DND-41 (cell line): Measurements from ENCODE around the gene FAM83F.

ENCODE experiments used
- ATAC-seq: fragments of 200-7000 bp; cut with Tn5 transposase; 3 replicates; pipeline ENCODE4 v1.9.1; 2021; ENCODE audit warnings: low read depth; ENCODE audit not compliant: insufficient read depth
- DNase-seq: peaks from one replicate; pipeline ENCODE4 v3.0.0-alpha.2; 2020
- H2AFZ ChIP-seq: 2 replicates; pipeline ENCODE4 v1.6.0; 2012; ENCODE audit warnings: low read depth, low read length
- H3K27ac ChIP-seq: 2 replicates; pipeline ENCODE4 v1.5.1; 2012; ENCODE audit warnings: low read length, inconsistent platforms
- H3K27me3 ChIP-seq: fragments of 200-600 bp; sonication (generic); 2 replicates; pipeline ENCODE4 v1.6.0; 2012; ENCODE audit warnings: low read length, mild to moderate bottlenecking, inconsistent platforms; ENCODE audit not compliant: insufficient read depth, poor library complexity
- H3K36me3 ChIP-seq: 2 replicates; pipeline ENCODE4 v1.5.1; 2012; ENCODE audit warnings: low read length, inconsistent platforms; ENCODE audit not compliant: insufficient read depth
- H3K4me1 ChIP-seq: 2 replicates; pipeline ENCODE4 v1.5.1; 2012; ENCODE audit warnings: mild to moderate bottlenecking, low read length; ENCODE audit not compliant: insufficient read depth
- H3K4me2 ChIP-seq: 2 replicates; pipeline ENCODE4 v1.6.0; 2012; ENCODE audit warnings: mild to moderate bottlenecking, moderate library complexity, low read length, inconsistent platforms; ENCODE audit not compliant: insufficient read depth
- H3K4me3 ChIP-seq, 2 experiments: fragments of 200-600 bp in 1 of 2; shearing (Covaris generic) in 1 of 2; 2 replicates each; pipeline ENCODE4 v1.5.1; 2012 to 2016; ENCODE audit warnings: inconsistent platforms in 2 of 2, low read length in 2 of 2, mild to moderate bottlenecking in 2 of 2, low read depth in 1 of 2, moderate library complexity in 1 of 2
- H3K79me2 ChIP-seq: 2 replicates; pipeline ENCODE4 v1.6.0; 2012; ENCODE audit warnings: low read length, inconsistent platforms; ENCODE audit not compliant: insufficient read depth
- H3K9ac ChIP-seq: 2 replicates; pipeline ENCODE4 v1.6.0; 2012; ENCODE audit warnings: low read depth, mild to moderate bottlenecking, inconsistent platforms, low read length, moderate library complexity
- H3K9me3 ChIP-seq: 2 replicates; pipeline ENCODE4 v1.5.1; 2012; ENCODE audit warnings: low read length, moderate library complexity, mild to moderate bottlenecking, inconsistent platforms; ENCODE audit not compliant: insufficient read depth, severe bottlenecking
- H4K20me1 ChIP-seq: 2 replicates; pipeline ENCODE4 v1.6.0; 2012; ENCODE audit warnings: low read length; ENCODE audit not compliant: insufficient read depth
- CTCF ChIP-seq: IDR thresholded peaks from 2 replicates; pipeline ENCODE4 v1.5.1; 2012; ENCODE audit warnings: borderline replicate concordance, low read length, moderate library complexity, mild to moderate bottlenecking; ENCODE audit not compliant: poor library complexity, severe bottlenecking; ENCODE audit errors: extremely low read depth
- EZH2 ChIP-seq: IDR thresholded peaks from 3 replicates; pipeline ENCODE4 v1.6.1; 2012; ENCODE audit warnings: borderline replicate concordance, low read depth, mild to moderate bottlenecking, moderate library complexity, low read length, inconsistent platforms; ENCODE audit not compliant: severe bottlenecking

Gene FAM83F

DNA sequence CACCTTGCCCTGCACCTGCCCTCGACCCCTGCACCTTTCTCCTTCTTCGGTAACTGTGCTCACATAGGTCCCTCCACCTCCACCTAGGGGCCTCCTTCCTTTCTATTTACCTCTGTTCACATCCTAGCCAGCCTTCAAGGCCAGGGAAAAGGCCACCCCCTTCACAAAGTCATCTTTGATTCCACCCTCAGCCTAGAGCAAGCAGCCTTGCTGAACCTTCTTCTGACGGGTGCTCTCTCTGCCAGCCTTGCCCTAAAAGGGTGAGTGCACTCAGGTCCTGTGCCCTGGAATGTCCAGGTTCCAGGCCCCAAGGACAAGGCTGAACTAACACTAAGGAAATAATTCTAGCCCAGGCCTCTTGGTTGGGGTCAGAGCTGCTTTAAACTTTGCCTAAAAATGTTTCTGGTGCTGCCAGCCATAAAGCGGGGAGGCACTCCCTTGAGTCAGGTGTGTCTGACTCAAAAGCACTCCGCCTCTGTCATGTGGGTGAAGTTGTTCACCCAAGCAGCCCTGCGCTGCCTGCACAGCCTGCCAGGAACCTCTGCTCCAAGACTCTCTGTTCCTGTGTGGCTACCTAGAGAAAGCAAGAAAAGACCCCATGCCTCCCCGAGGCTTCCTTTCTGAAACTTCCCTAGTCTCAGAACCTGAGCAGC, 9.2 kb upstream of the FAM83F start:
- Histone ChIP-seq H4K20me1 (no peaks in the 10 kb centered on the region), H3K27me3 (no peaks in the 10 kb centered on the region), H3K9me3 (no peaks in the 10 kb centered on the region), H3K4me2 (no peak overlapping the region), H3K4me3 (no peak overlapping the region), H3K27ac (no peak overlapping the region), H3K9ac (no peak overlapping the region), H3K79me2 (no peaks in the 10 kb centered on the region), H2AFZ (no peak overlapping the region), H3K4me1 (no peaks in the 10 kb centered on the region), H3K36me3 (no peaks in the 10 kb centered on the region)
- ATAC-seq (no peak), DNase-seq (no peak)
- TF ChIP-seq EZH2 (no peak), CTCF (no peak)

- ATAC-seq (no peak), DNase-seq (no peak)
- H4K20me1 ChIP-seq, result no peaks in the 10 kb centered on the region
- H3K9ac ChIP-seq, result no peak overlapping the region
- no peaks in the 10 kb centered on the region for H3K4me1 ChIP-seq
- no peaks in the 10 kb centered on the region for H3K9me3 ChIP-seq
- no peaks in the 10 kb centered on the region for H3K79me2 ChIP-seq
- H3K27ac ChIP-seq, result no peak overlapping the region
- H3K27me3 ChIP-seq, result no peaks in the 10 kb centered on the region
- H2AFZ ChIP-seq, result no peak overlapping the region
- no peak overlapping the region for H3K4me3 ChIP-seq
- no peak overlapping the region for H3K4me2 ChIP-seq
- TF ChIP-seq CTCF, result no peak
- no peak for TF ChIP-seq EZH2
- H3K36me3 ChIP-seq, result no peaks in the 10 kb centered on the region
These were observed 6.2 kb upstream of the FAM83F start for GRCh38 chr22:39988386-39989114.

DNA sequence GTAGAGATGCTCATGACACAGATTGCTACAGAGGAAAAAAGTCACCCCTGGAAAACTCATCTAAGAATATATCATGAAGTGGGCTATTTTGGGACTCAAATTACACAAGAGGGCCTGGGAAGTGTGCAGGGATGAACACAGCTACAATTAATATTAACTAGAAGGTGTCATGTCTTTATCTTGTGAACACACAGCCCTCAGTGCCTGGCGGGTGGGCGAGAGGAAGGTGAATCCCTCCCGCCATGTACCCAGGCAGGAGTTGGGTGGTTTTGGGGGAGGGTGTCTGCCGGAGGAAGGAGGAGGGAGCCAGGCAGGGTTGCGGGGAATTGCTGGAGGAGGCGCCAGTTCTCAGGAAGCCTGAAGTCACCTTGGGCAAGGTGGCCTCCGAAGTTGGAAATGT, 5.1 kb upstream of the FAM83F start:
- H3K9ac ChIP-seq, result no peak overlapping the region
- no peaks in the 10 kb centered on the region for H3K27me3 ChIP-seq
- H3K9me3 ChIP-seq, result no peaks in the 10 kb centered on the region
- no peaks in the 10 kb centered on the region for H3K36me3 ChIP-seq
- no peak for DNase-seq
- no peaks in the 10 kb centered on the region for H3K79me2 ChIP-seq
- no peaks in the 10 kb centered on the region for H4K20me1 ChIP-seq
- no peak for ATAC-seq
- H3K4me1 ChIP-seq, result no peaks in the 10 kb centered on the region
- no peak overlapping the region for H3K4me2 ChIP-seq
- no peak overlapping the region for H2AFZ ChIP-seq
- H3K27ac ChIP-seq, result no peak overlapping the region
- no peak for TF ChIP-seq CTCF
- TF ChIP-seq EZH2, result no peak
- no peak overlapping the region for H3K4me3 ChIP-seq
